ENCODE results near the gene RMI2. TPM values are rescaled to one million over a fixed set of nuclear protein-coding genes. Genes with fewer than 3 reads are reported as not detected.

Gene RMI2
- total RNA-seq, 1 donor from 2014 or later = 41.0 TPM

GRCh38 chr16:11309895-11310633, 35.2 kb upstream of the RMI2 start:
- intact Hi-C loops (cut with micrococcal nuclease) = loop anchor here (2.0 to 5.0 kb wide), 2 partner anchors 77 to 203 kb away; no protein-coding TSS in a partner anchor

DNA sequence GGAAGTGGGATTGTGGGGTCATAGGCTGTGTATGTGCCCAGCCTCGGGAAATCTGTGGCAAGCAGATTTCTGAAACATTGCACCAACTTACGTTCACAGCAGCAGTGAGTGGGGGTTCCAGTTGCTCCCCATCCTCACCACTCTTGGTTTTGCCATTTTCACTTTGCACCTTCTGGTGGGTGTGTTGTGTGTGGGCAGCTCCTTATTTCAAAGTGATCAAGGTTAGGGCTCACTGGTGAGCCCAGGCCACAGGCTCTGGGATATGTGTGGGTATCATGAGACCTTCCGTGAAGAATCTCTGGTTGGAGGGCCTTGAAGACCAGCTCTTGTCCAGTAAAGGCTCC, 34.7 kb upstream of the RMI2 start:
- intact Hi-C loops (cut with micrococcal nuclease) = loop anchor here (2.0 to 5.0 kb wide), 2 partner anchors 78 to 203 kb away; no protein-coding TSS in a partner anchor

GRCh38 chr16:11310997-11311561, 34.2 kb upstream of the RMI2 start:
- intact Hi-C loops (cut with micrococcal nuclease) = loop anchor here (1.0 to 5.0 kb wide), 7 partner anchors 14 to 204 kb away; partner anchors contain the start of gene RMI2

GRCh38 chr16:11312718-11313492, 32.4 kb upstream of the RMI2 start:
- intact Hi-C loops (cut with micrococcal nuclease) = loop anchor here (5.0 kb wide), 1 partner anchor 206 kb away; no protein-coding TSS in a partner anchor

DNA sequence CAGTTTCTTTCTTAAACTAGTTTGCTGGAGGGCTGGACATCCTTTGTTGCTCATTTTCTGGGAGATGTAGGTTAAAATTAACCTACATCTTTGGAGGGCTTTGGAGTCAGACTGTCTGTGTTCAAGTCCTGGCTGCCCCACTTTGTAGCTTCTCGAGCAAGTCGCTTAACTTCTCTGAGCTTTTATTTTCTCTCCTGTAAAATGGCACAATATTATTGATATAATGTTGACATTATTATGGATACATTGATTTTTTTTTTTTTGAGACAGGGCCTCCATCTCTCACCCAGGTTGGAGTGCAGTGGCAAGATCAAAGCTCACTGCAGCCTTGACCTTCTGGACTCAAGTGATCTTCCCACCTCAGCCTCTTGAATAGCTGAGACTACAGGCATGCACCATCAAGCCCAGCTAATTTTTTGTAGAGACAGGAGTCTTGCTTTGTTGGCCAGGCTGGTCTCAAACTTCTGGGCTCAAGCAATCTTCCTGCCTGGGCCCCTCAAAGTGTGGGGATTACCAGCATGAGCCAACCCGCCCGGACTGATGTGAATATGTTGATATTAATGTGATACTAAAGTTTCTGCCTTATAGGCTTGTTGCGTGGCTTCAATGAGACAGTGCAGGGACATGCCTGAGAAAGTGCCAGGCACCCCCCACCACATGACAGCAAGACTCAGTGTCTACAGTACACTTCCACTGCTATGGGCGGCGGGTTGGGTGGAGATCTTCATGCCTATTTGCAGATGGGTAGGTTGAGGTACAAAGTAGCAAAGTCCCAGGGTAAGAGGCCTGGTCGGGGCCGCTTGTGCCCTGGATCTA, 31.6 kb upstream of the RMI2 start:
- intact Hi-C loops (cut with micrococcal nuclease) = loop anchor here (5.0 kb wide), 1 partner anchor 206 kb away; no protein-coding TSS in a partner anchor

DNA sequence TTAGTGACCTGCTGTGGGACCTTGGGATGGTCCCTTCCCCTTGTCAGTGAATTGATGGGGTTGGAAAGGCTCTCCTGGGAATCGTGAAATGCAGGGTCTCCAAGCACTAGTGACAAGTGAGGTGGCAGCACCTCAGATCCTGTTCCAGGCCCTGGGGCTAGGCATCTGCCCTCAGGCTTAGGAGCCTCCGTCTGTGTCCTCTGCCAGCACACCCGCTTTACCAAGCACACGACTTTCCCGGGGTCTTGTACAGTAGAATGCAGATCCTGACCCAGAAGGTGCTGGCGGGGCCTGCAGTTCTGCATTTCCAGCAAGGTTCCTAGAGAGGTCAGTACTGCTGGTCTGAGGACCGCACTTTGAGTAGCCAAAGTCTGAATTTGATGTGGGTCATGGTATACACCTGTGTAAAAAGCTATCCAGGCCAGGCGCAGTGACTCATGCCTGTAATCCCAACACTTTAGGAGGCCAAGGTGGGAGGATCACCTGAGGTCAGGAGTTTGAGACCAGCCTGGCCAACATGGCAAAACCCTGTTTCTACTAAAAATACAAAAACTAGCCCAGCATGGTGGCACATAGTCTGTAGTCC, 30.9 kb upstream of the RMI2 start:
- intact Hi-C loops (cut with micrococcal nuclease) = loop anchor here (5.0 kb wide), 1 partner anchor 207 kb away; no protein-coding TSS in a partner anchor

- intact Hi-C loops (cut with micrococcal nuclease) = no loop called here
Measured at GRCh38 chr16:11315510-11315909, 29.7 kb upstream of the RMI2 start.

GRCh38 chr16:11316331-11317015, 28.8 kb upstream of the RMI2 start:
- intact Hi-C loops (cut with micrococcal nuclease) = no loop called here

GRCh38 chr16:11318817-11319216, 26.4 kb upstream of the RMI2 start:
- intact Hi-C loops (cut with micrococcal nuclease) = no loop called here

GRCh38 chr16:11319529-11320146, 25.6 kb upstream of the RMI2 start:
- intact Hi-C loops (cut with micrococcal nuclease) = no loop called here

- intact Hi-C loops (cut with micrococcal nuclease) = no loop called here
Measured at GRCh38 chr16:11320170-11320569, 25.1 kb upstream of the RMI2 start.

DNA sequence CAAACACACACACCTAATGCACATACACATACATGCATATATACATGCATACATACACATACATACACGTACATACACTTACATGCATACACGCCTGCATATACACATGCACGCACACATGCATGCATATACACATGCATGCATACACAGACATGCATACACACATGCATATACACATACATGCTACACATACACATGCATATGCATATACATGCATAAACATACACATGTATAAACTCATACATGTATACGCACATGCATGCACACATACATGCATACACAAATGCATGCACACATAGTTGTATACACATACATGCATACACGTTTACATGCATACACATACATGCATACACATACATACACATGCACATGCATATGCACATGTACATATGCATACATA, 23.6 kb upstream of the RMI2 start:
- intact Hi-C loops (cut with micrococcal nuclease) = no loop called here

DNA sequence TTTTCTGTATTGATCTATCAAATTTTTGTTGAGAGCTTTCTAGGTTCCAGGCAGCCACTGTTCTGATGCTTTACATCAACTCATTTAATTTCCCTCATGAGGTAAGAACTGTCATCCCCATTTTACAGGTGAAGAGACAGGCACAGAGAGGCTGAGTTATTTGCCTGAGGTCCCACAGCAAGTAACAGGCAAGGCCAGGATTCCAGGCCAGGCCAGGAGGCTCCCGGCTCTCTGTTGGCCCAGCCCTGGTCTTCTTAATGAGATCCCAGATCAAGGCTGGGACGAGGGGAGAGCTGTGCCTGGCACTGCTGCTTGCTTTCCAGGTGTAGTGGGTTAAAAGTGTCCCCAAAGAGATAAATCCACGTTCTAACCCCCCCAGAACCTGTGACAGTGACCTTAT, 22.4 kb upstream of the RMI2 start:
- intact Hi-C loops (cut with micrococcal nuclease) = no loop called here

DNA sequence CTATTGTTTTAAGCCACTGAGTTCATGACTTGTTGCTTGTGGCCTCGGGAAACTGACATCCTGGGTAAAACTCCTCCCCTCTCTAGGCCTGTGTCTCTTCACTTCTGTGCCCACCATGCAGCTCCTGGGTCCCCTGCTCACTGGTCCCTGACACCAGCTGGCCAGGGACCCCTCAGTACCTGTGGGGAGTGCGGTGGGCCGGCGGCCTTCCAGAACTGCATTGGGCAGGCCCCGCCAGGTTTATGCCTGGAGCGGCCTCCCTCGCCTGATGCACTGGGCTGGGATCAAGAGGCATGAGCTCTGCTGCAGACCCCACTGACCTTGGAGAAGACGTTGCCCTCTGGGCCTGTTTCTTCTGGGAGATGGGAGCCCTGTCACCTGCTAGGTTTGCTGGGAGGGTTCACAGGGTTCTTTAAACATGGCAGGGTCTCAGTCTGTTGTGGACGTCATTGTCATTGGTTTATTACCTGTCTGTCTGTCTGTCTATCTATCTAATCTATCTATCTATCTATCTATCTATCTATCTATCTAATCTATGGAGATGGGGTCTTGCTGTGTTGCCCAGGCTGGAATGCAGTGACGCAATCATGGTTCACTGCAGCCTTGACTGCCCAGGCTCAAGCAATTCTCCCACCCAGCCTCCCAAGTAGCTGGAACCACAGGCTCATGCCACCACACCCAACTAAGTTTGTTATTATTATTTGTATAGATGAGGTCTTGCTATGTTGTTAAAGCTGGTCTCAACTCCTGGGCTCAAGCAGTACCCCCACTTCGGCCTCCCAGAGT, 21.5 kb upstream of the RMI2 start:
- intact Hi-C loops (cut with micrococcal nuclease) = no loop called here

DNA sequence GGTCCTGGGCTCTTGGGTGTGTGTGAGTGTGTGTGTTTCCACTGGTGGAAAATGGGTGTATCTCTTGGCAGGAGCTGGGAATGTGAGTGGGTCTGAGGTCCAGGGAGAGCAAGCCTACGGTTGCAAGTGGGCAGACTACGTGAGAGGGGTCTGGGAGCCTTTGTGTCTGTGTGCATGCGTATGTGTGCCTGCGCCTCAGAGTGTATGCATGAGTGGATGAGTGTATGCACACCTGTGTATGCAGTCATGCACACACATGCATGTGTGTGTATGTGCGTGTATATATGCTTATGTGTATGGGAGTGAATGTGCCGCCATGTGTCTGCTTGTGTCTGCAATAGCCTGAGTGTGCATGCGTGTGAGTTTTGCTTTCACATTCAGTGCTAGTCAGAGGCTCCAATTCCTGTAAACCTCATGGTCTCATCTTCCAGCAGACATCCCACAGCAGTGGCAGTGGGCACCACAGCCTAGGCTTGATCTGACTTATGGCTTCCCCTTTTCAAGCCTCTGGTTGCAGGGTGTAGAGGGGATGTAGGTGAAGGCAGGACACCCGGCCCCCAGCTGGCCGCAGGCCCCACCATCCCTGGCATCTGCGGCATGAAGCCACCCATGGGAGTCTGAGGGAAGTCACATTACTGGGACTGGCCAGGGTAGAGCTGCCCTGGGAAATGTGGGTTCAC, 19.7 kb upstream of the RMI2 start:
- intact Hi-C loops (cut with micrococcal nuclease) = loop anchor here (1.0 kb wide), 1 partner anchor 67 kb away; no protein-coding TSS in a partner anchor

DNA sequence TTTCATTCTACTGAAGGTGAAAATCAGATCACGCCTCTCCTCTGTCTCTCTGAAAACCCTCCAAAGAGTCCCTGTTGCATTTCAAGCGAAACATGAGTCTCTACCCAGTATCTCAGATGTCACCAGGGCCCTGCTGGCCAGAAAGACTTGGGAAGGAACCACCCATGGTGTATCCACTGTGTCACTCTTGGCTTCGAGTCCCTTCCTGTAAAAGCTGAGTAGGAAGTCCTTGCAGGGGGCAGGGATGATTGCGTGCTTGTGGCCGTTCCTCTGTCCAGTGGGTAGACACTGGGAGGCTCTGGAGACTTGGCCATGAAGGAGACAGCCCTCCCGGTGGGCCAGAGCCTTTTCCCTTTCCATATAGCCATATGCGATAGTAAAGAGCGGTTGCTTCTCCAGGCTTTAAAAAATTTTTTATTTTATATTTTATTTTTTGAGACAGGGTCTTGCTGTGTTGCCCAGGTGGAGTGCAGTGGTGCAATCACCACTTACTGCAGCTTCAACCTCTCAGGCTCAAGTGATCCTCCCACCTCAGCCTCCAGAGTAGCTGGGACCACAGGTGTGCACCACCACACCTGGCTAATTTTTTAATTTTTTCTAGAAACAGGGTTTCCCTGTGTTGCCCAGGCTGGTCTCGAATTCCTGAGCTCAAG, 19.0 kb upstream of the RMI2 start:
- intact Hi-C loops (cut with micrococcal nuclease) = no loop called here

DNA sequence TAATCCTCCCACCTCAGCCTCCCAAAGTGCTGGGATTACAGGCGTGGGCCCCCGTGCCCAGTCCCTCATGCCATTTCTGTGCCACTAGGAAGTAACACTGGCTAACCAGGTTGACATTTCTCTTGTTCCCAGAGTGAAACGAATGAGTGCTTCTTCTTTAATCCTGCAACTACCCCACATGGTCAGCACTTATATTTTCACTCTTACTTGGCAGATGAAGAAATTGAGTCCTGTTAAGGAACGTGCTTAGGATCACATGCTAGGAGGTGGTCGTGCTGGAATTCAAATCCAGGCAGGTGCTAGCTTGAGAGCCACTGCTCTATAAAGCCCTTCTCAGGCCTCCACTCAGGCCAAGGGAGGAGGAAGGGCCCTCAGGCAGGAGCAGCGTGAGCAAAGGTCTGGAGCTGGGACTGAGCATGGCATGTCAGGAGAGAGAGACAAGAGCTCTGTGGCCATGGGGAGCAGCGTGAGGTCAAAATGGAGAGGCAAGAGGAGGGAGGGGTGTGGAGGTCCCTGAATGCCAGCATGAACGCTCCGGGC, 18.5 kb upstream of the RMI2 start:
- intact Hi-C loops (cut with micrococcal nuclease) = no loop called here
